Endodermal cell (in vitro differentiated cells): Measurements from ENCODE around the gene GNG14. TPM values are rescaled to one million over a fixed set of nuclear protein-coding genes. Genes with fewer than 3 reads are reported as not detected.

Experiments used
- DNase-seq: peaks from one replicate; pipeline ENCODE4 v3.0.0-alpha.2; 2017
- H3K27ac ChIP-seq: 2 replicates; pipeline ENCODE4 v1.5.1; 2013; ENCODE audit warnings: mild to moderate bottlenecking, low read depth, low read length, moderate library complexity
- H3K27me3 ChIP-seq: 2 replicates; pipeline ENCODE4 v1.6.1; 2013; ENCODE audit warnings: mild to moderate bottlenecking, low read length, moderate library complexity; ENCODE audit not compliant: insufficient read depth, control insufficient read depth, poor library complexity, severe bottlenecking
- H3K36me3 ChIP-seq: 2 replicates; pipeline ENCODE4 v1.7.0; 2013; ENCODE audit warnings: mild to moderate bottlenecking, low read length, moderate library complexity; ENCODE audit not compliant: control insufficient read depth, insufficient read depth
- H3K4me1 ChIP-seq: one replicate; pipeline ENCODE4 v1.7.0; 2013; ENCODE audit warnings: low read length; ENCODE audit not compliant: control insufficient read depth, insufficient read depth
- H3K4me3 ChIP-seq: 2 replicates; pipeline ENCODE4 v1.5.1; 2013; ENCODE audit warnings: mild to moderate bottlenecking, low read length, moderate library complexity
- H3K9ac ChIP-seq: 2 replicates; pipeline ENCODE4 v1.6.1; 2013; ENCODE audit warnings: mild to moderate bottlenecking, low read length, moderate library complexity; ENCODE audit not compliant: poor library complexity, severe bottlenecking; ENCODE audit errors: extremely low read depth
- H3K9me3 ChIP-seq: 2 replicates; pipeline ENCODE4 v1.6.1; 2013; ENCODE audit warnings: mild to moderate bottlenecking, low read length, moderate library complexity; ENCODE audit not compliant: control insufficient read depth
- H3K27ac Mint-ChIP-seq: 2 replicates; pipeline ENCODE4 v1.8.0; 2020; ENCODE audit warnings: mixed read lengths
- H3K27me3 Mint-ChIP-seq: 2 replicates; pipeline ENCODE4 v1.8.0; 2021; ENCODE audit warnings: mild to moderate bottlenecking, mixed read lengths; ENCODE audit not compliant: insufficient read depth
- H3K36me3 Mint-ChIP-seq: 2 replicates; pipeline ENCODE4 v1.8.0; 2020; ENCODE audit warnings: low read depth, mixed read lengths
- H3K4me1 Mint-ChIP-seq: 2 replicates; pipeline ENCODE4 v1.8.0; 2020; ENCODE audit warnings: mixed read lengths
- H3K4me3 Mint-ChIP-seq: 2 replicates; pipeline ENCODE4 v1.8.0; 2020; ENCODE audit warnings: mild to moderate bottlenecking, moderate library complexity, mixed read lengths
- H3K9me3 Mint-ChIP-seq: 2 replicates; pipeline ENCODE4 v1.8.0; 2020; ENCODE audit warnings: mild to moderate bottlenecking, mixed read lengths
- CTCF ChIP-seq: fragments of 200-600 bp; sonication (generic); conservative IDR thresholded peaks from 2 replicates; pipeline ENCODE4 v1.5.0; 2021; ENCODE audit warnings: antibody characterized with exemption, mild to moderate bottlenecking
- WGBS, 2 experiments: methylation state at CpG; one replicate each; pipeline versions ENCODE4 v1.1.5 to v1.1.7; 2013; ENCODE audit warnings: missing lambda C conversion rate in 2 of 2, mixed read lengths in 1 of 2; ENCODE audit not compliant: insufficient coverage in 1 of 2, insufficient read length in 1 of 2; 5-methylcytosine and 5-hydroxymethylcytosine counted together
- total RNA-seq, 2 donors: library from RNA; stranded (reverse); fragmentation: NEBNext Ultra II Directional in 1 of 2; extraction: Animal tissue kit (Norgen Biotek cat#: 25700) in 1 of 2; gene quantifications; 2 replicates in 1 of 2; 3 replicates in 1 of 2; pipeline ENCODE4 v1.2.1, GENCODE V29; 2021

GNG14 gene
- total RNA-seq, 2 donors from 2014 or later = not detected

GRCh38 chr19:12733369-12734214, 45.8 kb downstream of the GNG14 start:
- H3K4me1 ChIP-seq = peaks cover 2% of the 10 kb centered on the region
- peak overlapping the region; percentile 100 for H3K4me3 ChIP-seq
- peak; percentile 66 for TF ChIP-seq CTCF
- peaks cover 28% of the 10 kb centered on the region for H3K36me3 Mint-ChIP-seq
- peak; percentile 53 for DNase-seq
- H3K4me1 Mint-ChIP-seq = peaks cover 18% of the 10 kb centered on the region
- H3K27me3 Mint-ChIP-seq = no peaks in the 10 kb centered on the region
- peak overlapping the region; percentile 88 for H3K27ac ChIP-seq
- no peaks in the 10 kb centered on the region for H3K9me3 ChIP-seq
- H3K4me3 Mint-ChIP-seq = peak overlapping the region; percentile 93
- no peaks in the 10 kb centered on the region for H3K27me3 ChIP-seq
- 1% methylated on average over 11 to 14 of the region's 15 CpGs for WGBS, 2 experiments
- peaks cover 27% of the 10 kb centered on the region for H3K36me3 ChIP-seq
- H3K27ac Mint-ChIP-seq = peak overlapping the region; percentile 95
- H3K9me3 Mint-ChIP-seq = no peaks in the 10 kb centered on the region
- H3K9ac ChIP-seq = peak overlapping the region; percentile 94

GRCh38 chr19:12736995-12737834, 49.4 kb downstream of the GNG14 start, which contains the start of gene GET3:
TSS of gene GET3 (plus strand) at chr19:12737497. CDS start at chr19:12737506, 9 bp downstream.
- WGBS, 2 experiments = 0 to 1% methylated on average over 21 to 29 of the region's 29 CpGs
- H3K27ac Mint-ChIP-seq = peak within 1 kb of the TSS; percentile 99
- no peaks in the 10 kb centered on the region for H3K9me3 ChIP-seq

More at GRCh38 chr19:12736995-12737834, 49.4 kb downstream of the GNG14 start, which contains the start of gene GET3:
- Mint-ChIP-seq H3K36me3 (peaks cover 22% of the 10 kb centered on the region), H3K9me3 (no peaks in the 10 kb centered on the region), H3K4me1 (peaks cover 17% of the 10 kb centered on the region), H3K27me3 (no peaks in the 10 kb centered on the region), H3K4me3 (peak within 1 kb of the TSS; percentile 100)
- H3K4me1 ChIP-seq = peaks cover 2% of the 10 kb centered on the region
- DNase-seq = peak; percentile 98
- peak within 1 kb of the TSS; percentile 97 for H3K27ac ChIP-seq
- peaks cover 23% of the 10 kb centered on the region for H3K36me3 ChIP-seq
- H3K9ac ChIP-seq = peak within 1 kb of the TSS; percentile 91
- H3K27me3 ChIP-seq = no peaks in the 10 kb centered on the region
- peak within 1 kb of the TSS; percentile 100 for H3K4me3 ChIP-seq
- no peak for TF ChIP-seq CTCF
